Measurements from ENCODE around the gene GBP4. TPM values are rescaled to one million over a fixed set of nuclear protein-coding genes. Genes with fewer than 3 reads are reported as not detected.

GBP4 gene
- total RNA-seq, 2 experiments from 2014 or later: 76.4 to 78.5 TPM

- DNase-seq: no peak
- no peak overlapping the region for H3K27ac Mint-ChIP-seq
- H3K36me3 Mint-ChIP-seq: peaks cover 74% of the 10 kb centered on the region
- no peaks in the 10 kb centered on the region for H3K9me3 Mint-ChIP-seq
- H3K27me3 Mint-ChIP-seq: no peaks in the 10 kb centered on the region
- H3K4me3 Mint-ChIP-seq: no peak overlapping the region
- peaks cover 39% of the 10 kb centered on the region for H3K4me1 Mint-ChIP-seq
These were observed 8.7 kb downstream of the GBP4 start for GRCh38 chr1:89190017-89190416.

GRCh38 chr1:89179343-89179742 lies 19.4 kb downstream of the GBP4 start:
- Mint-ChIP-seq H3K9me3 (peaks cover 7% of the 10 kb centered on the region), H3K27ac (no peak overlapping the region), H3K27me3 (no peaks in the 10 kb centered on the region), H3K4me3 (no peak overlapping the region), H3K36me3 (peaks cover 32% of the 10 kb centered on the region), H3K4me1 (peaks cover 8% of the 10 kb centered on the region)
- DNase-seq: no peak

- Mint-ChIP-seq H3K36me3 (peaks cover 11% of the 10 kb centered on the region), H3K9me3 (no peaks in the 10 kb centered on the region), H3K4me1 (peaks cover 8% of the 10 kb centered on the region), H3K27me3 (no peaks in the 10 kb centered on the region), H3K27ac (no peak overlapping the region), H3K4me3 (no peak overlapping the region)
- DNase-seq: no peak
These were observed 21.8 kb downstream of the GBP4 start for GRCh38 chr1:89176971-89177370.

GRCh38 chr1:89175601-89176256 lies 23.0 kb downstream of the GBP4 start, which contains the start of gene GBP7:
Gene GBP7, minus strand, starts transcription at chr1:89176003. Its CDS starts 4,068 bp downstream, at chr1:89171935.
- H3K27me3 Mint-ChIP-seq: no peaks in the 10 kb centered on the region
- peaks cover 3% of the 10 kb centered on the region for H3K9me3 Mint-ChIP-seq
- peaks cover 4% of the 10 kb centered on the region for H3K36me3 Mint-ChIP-seq
- DNase-seq: no peak
- no peak within 1 kb of the TSS for H3K27ac Mint-ChIP-seq
- H3K4me1 Mint-ChIP-seq: peaks cover 16% of the 10 kb centered on the region
- H3K4me3 Mint-ChIP-seq: no peak within 1 kb of the TSS

- Mint-ChIP-seq H3K9me3 (peaks cover 6% of the 10 kb centered on the region), H3K27me3 (no peaks in the 10 kb centered on the region), H3K36me3 (peaks cover 2% of the 10 kb centered on the region), H3K27ac (no peak overlapping the region), H3K4me3 (no peak overlapping the region), H3K4me1 (peaks cover 16% of the 10 kb centered on the region)
- DNase-seq: no peak
These were observed 24.3 kb downstream of the GBP4 start for GRCh38 chr1:89174491-89174890.

- Mint-ChIP-seq H3K4me1 (peaks cover 16% of the 10 kb centered on the region), H3K36me3 (peaks cover 2% of the 10 kb centered on the region), H3K27ac (no peak overlapping the region), H3K9me3 (peaks cover 6% of the 10 kb centered on the region), H3K4me3 (no peak overlapping the region), H3K27me3 (no peaks in the 10 kb centered on the region)
- DNase-seq: no peak
These were observed 26.1 kb downstream of the GBP4 start for GRCh38 chr1:89172468-89173143.

- Mint-ChIP-seq H3K36me3 (peaks cover 2% of the 10 kb centered on the region), H3K27ac (peak overlapping the region; percentile 25), H3K9me3 (peaks cover 6% of the 10 kb centered on the region), H3K27me3 (no peaks in the 10 kb centered on the region), H3K4me3 (no peak overlapping the region), H3K4me1 (peaks cover 7% of the 10 kb centered on the region)
- DNase-seq: no peak
These were observed 27.7 kb downstream of the GBP4 start for GRCh38 chr1:89171067-89171438.

- Mint-ChIP-seq H3K4me1 (peaks cover 7% of the 10 kb centered on the region), H3K4me3 (no peak overlapping the region), H3K27me3 (no peaks in the 10 kb centered on the region), H3K9me3 (peaks cover 6% of the 10 kb centered on the region), H3K36me3 (peaks cover 2% of the 10 kb centered on the region), H3K27ac (peak overlapping the region; percentile 25)
- DNase-seq: no peak
These were observed 28.3 kb downstream of the GBP4 start for GRCh38 chr1:89170170-89171066.

GRCh38 chr1:89169166-89169565 lies 29.6 kb downstream of the GBP4 start:
- Mint-ChIP-seq H3K4me3 (no peak overlapping the region), H3K9me3 (peaks cover 7% of the 10 kb centered on the region), H3K27ac (no peak overlapping the region), H3K36me3 (peaks cover 2% of the 10 kb centered on the region), H3K27me3 (no peaks in the 10 kb centered on the region), H3K4me1 (peaks cover 7% of the 10 kb centered on the region)
- no peak for DNase-seq

GRCh38 chr1:89167590-89168230 lies 31.0 kb downstream of the GBP4 start:
- no peak for DNase-seq
- Mint-ChIP-seq H3K4me1 (peaks cover 7% of the 10 kb centered on the region), H3K4me3 (no peak overlapping the region), H3K27ac (no peak overlapping the region), H3K36me3 (peaks cover 2% of the 10 kb centered on the region), H3K27me3 (no peaks in the 10 kb centered on the region), H3K9me3 (peaks cover 7% of the 10 kb centered on the region)

- peaks cover 7% of the 10 kb centered on the region for H3K9me3 Mint-ChIP-seq
- no peak overlapping the region for H3K27ac Mint-ChIP-seq
- DNase-seq: no peak
- H3K36me3 Mint-ChIP-seq: no peaks in the 10 kb centered on the region
- peaks cover 7% of the 10 kb centered on the region for H3K4me1 Mint-ChIP-seq
- H3K27me3 Mint-ChIP-seq: no peaks in the 10 kb centered on the region
- no peak overlapping the region for H3K4me3 Mint-ChIP-seq
These were observed 32.0 kb downstream of the GBP4 start for GRCh38 chr1:89166705-89167104.

GRCh38 chr1:89165811-89166210 lies 32.9 kb downstream of the GBP4 start:
- no peak overlapping the region for H3K27ac Mint-ChIP-seq
- peaks cover under 1% of the 10 kb centered on the region for H3K4me1 Mint-ChIP-seq
- no peak overlapping the region for H3K4me3 Mint-ChIP-seq
- no peaks in the 10 kb centered on the region for H3K36me3 Mint-ChIP-seq
- no peaks in the 10 kb centered on the region for H3K27me3 Mint-ChIP-seq
- DNase-seq: no peak
- peaks cover 6% of the 10 kb centered on the region for H3K9me3 Mint-ChIP-seq

- no peak for DNase-seq
These were observed 47.7 kb downstream of the GBP4 start for GRCh38 chr1:89151047-89151446.

GRCh38 chr1:89149976-89150375 lies 48.8 kb downstream of the GBP4 start:
- Mint-ChIP-seq H3K4me1 (peaks cover 5% of the 10 kb centered on the region), H3K9me3 (no peaks in the 10 kb centered on the region), H3K4me3 (no peak overlapping the region), H3K36me3 (no peaks in the 10 kb centered on the region), H3K27me3 (no peaks in the 10 kb centered on the region), H3K27ac (no peak overlapping the region)
- no peak for DNase-seq

More at GRCh38 chr1:89151047-89151446, 47.7 kb downstream of the GBP4 start:
- Mint-ChIP-seq H3K4me3 (no peak overlapping the region), H3K36me3 (peaks cover 3% of the 10 kb centered on the region), H3K4me1 (peaks cover 5% of the 10 kb centered on the region), H3K27ac (no peak overlapping the region), H3K27me3 (no peaks in the 10 kb centered on the region), H3K9me3 (peaks cover 7% of the 10 kb centered on the region)

GRCh38 chr1:89149229-89149628 lies 49.5 kb downstream of the GBP4 start:
- Mint-ChIP-seq H3K4me1 (peaks cover 5% of the 10 kb centered on the region), H3K27ac (no peak overlapping the region), H3K27me3 (no peaks in the 10 kb centered on the region), H3K36me3 (no peaks in the 10 kb centered on the region), H3K9me3 (no peaks in the 10 kb centered on the region), H3K4me3 (no peak overlapping the region)
- DNase-seq: no peak
